ENCODE results near the gene NUP188. TPM values are rescaled to one million over a fixed set of nuclear protein-coding genes. Genes with fewer than 3 reads are reported as not detected.
"Not testable (repeated sequence)": the region's sequence is repeated elsewhere in the genome, so short reads cannot be mapped to it uniquely, and the experiment has no call there.

The NUP188 gene
- total and polyA plus RNA-seq, 10 donors = 11.0 to 72.5 (median 49.7) TPM

- peaks cover 11 to 35% (median 30%) of the 10 kb centered on the region in 6 donors for H3K4me1 ChIP-seq
- H3K27ac ChIP-seq = no peak overlapping the region
- H3K27me3 ChIP-seq (replicated peaks in 1 of 7) = no peaks in the 10 kb centered on the region
- 68 to 86% (median 78%) methylated on average over 4 of the region's 4 CpGs for WGBS, 5 donors
- intact Hi-C loops (cut with DNase I; ENCODE audit: low total_unique reads) = no loop called here
- H3K9me3 ChIP-seq = no peaks in the 10 kb centered on the region
- no peak overlapping the region for H3K4me3 ChIP-seq
- no peak for DNase-seq
- H3K36me3 ChIP-seq = no peaks in the 10 kb centered on the region
- no peak for TF ChIP-seq POLR2A (IDR thresholded peaks at IDR 0.05)
- TF ChIP-seq POLR2AphosphoS5 (IDR thresholded peaks at IDR 0.05) = no peak
- TF ChIP-seq CTCF (IDR thresholded peaks at IDR 0.05 in 8 of 11, conservative IDR thresholded peaks at IDR 0.05 in 3 of 11) = no peak
These were observed 84.0 kb downstream of the NUP188 start for GRCh38 chr9:129031514-129031913.

GRCh38 chr9:129032541-129033159 lies 85.2 kb downstream of the NUP188 start:
- Histone ChIP-seq H3K4me1 (peaks cover 6 to 33% (median 27%) of the 10 kb centered on the region in 6 donors), H3K4me3 (no peak overlapping the region), H3K27me3 (replicated peaks in 1 of 7) (no peaks in the 10 kb centered on the region), H3K9me3 (no peaks in the 10 kb centered on the region), H3K27ac (no peak overlapping the region), H3K36me3 (no peaks in the 10 kb centered on the region)
- no peak for DNase-seq
- 83 to 95% (median 87%) methylated on average over 10 to 12 of the region's 12 CpGs for WGBS, 5 donors
- no peak for TF ChIP-seq CTCF (IDR thresholded peaks at IDR 0.05 in 8 of 11, conservative IDR thresholded peaks at IDR 0.05 in 3 of 11)
- no peak for TF ChIP-seq POLR2AphosphoS5 (IDR thresholded peaks at IDR 0.05)
- no peak for TF ChIP-seq POLR2A (IDR thresholded peaks at IDR 0.05)
- intact Hi-C loops (cut with DNase I; ENCODE audit: low total_unique reads) = no loop called here

- WGBS, 5 donors = 90 to 95% (median 93%) methylated on average over 8 of the region's 8 CpGs
- Histone ChIP-seq H3K27ac (no peak overlapping the region), H3K36me3 (no peaks in the 10 kb centered on the region), H3K4me3 (no peak overlapping the region), H3K9me3 (no peaks in the 10 kb centered on the region), H3K27me3 (replicated peaks in 1 of 7) (no peaks in the 10 kb centered on the region), H3K4me1 (peaks cover 12 to 37% (median 31%) of the 10 kb centered on the region in 6 donors)
- TF ChIP-seq POLR2A (IDR thresholded peaks at IDR 0.05) (no peak), CTCF (IDR thresholded peaks at IDR 0.05 in 8 of 11, conservative IDR thresholded peaks at IDR 0.05 in 3 of 11) (no peak), POLR2AphosphoS5 (IDR thresholded peaks at IDR 0.05) (no peak)
- no peak for DNase-seq
- intact Hi-C loops (cut with DNase I; ENCODE audit: low total_unique reads) = no loop called here
These were observed 85.7 kb downstream of the NUP188 start for GRCh38 chr9:129033216-129033615.

GRCh38 chr9:129035838-129036237 lies 88.3 kb downstream of the NUP188 start:
- H3K27me3 ChIP-seq (replicated peaks in 1 of 7); H3K9me3 ChIP-seq; intact Hi-C loops (cut with DNase I; ENCODE audit: low total_unique reads): not testable (repeated sequence)
- Histone ChIP-seq H3K36me3 (peaks cover 0 to 12% (median 2%) of the 10 kb centered on the region in 6 donors), H3K4me1 (peaks cover 18 to 47% (median 29%) of the 10 kb centered on the region in 6 donors), H3K4me3 (peak overlapping the region in 7 of 8 donors; percentile 77 to 98 (median 94)), H3K27ac (peak overlapping the region; percentile 46 to 91 (median 76))
- 62 to 71% (median 65%) methylated on average over 13 of the region's 13 CpGs for WGBS, 5 donors
- DNase-seq = peak; percentile 82
